ENCODE data around the gene KLF13. TPM values are rescaled to one million over a fixed set of nuclear protein-coding genes. Genes with fewer than 3 reads are reported as not detected.

The KLF13 gene
- 100 to 1,000 TPM; 277 to 328 (median 300) TPM for total RNA-seq
- 179 TPM for total RNA-seq (2013)

GRCh38 chr15:31326156-31326874 is at the start of gene KLF13:
TSS of gene KLF13 (plus strand) at chr15:31326835. CDS start at chr15:31327213, 378 bp downstream.
- peak; percentile 73 to 91 (median 75) for ATAC-seq
- Mint-ChIP-seq H3K36me3 (no peaks in the 10 kb centered on the region), H3K4me1 (peaks cover 51% of the 10 kb centered on the region in 2 donors), H3K4me3 (peak within 1 kb of the TSS; percentile 87), H3K27ac (peak within 1 kb of the TSS; percentile 88 to 93), H3K9me3 (no peaks in the 10 kb centered on the region), H3K27me3 (ENCODE audit: low read depth in 2 of 2) (no peaks in the 10 kb centered on the region)
- Histone ChIP-seq H3K4me3 (ENCODE audit: low read length) (peak within 1 kb of the TSS; percentile 60), H3K9me3 (ENCODE audit: control insufficient read depth, insufficient read depth, low read length) (no peaks in the 10 kb centered on the region), H3K27me3 (ENCODE audit: control insufficient read depth, insufficient read depth, low read length) (no peaks in the 10 kb centered on the region), H3K4me1 (ENCODE audit: control insufficient read depth, insufficient read depth, low read length) (peaks cover 39% of the 10 kb centered on the region), H3K27ac (ENCODE audit: low read length) (peak within 1 kb of the TSS; percentile 88), H3K36me3 (ENCODE audit: control insufficient read depth, insufficient read depth, low read length) (no peaks in the 10 kb centered on the region)
- intact Hi-C loops (cut with micrococcal nuclease) = loop anchor here (5.0 to 10.0 kb wide), 4 partner anchors 36 to 112 kb away; no protein-coding TSS in a partner anchor
- peak; percentile 99 to 100 for DNase-seq
- WGBS (ENCODE audit: insufficient coverage) = under 1% methylated on average over 99 of the region's 99 CpGs
- TF ChIP-seq CTCF (IDR thresholded peaks at IDR 0.05) = no peak

- WGBS (ENCODE audit: insufficient coverage) = 95% methylated on average over 3 of the region's 4 CpGs
- Mint-ChIP-seq H3K27me3 (ENCODE audit: low read depth in 2 of 2) (no peaks in the 10 kb centered on the region), H3K27ac (no peak overlapping the region), H3K36me3 (no peaks in the 10 kb centered on the region), H3K9me3 (no peaks in the 10 kb centered on the region), H3K4me1 (peaks cover 0 to 16% of the 10 kb centered on the region in 2 donors), H3K4me3 (no peak overlapping the region)
- ATAC-seq (no peak), DNase-seq (peak in 1 of 2 donors; percentile 4)
- H3K27me3 ChIP-seq (ENCODE audit: control insufficient read depth, insufficient read depth, low read length) = no peaks in the 10 kb centered on the region
- no peak overlapping the region for H3K4me3 ChIP-seq (ENCODE audit: low read length)
- no peak for TF ChIP-seq CTCF (IDR thresholded peaks at IDR 0.05)
- H3K9me3 ChIP-seq (ENCODE audit: control insufficient read depth, insufficient read depth, low read length) = no peaks in the 10 kb centered on the region
- H3K27ac ChIP-seq (ENCODE audit: low read length) = no peak overlapping the region
- no peaks in the 10 kb centered on the region for H3K36me3 ChIP-seq (ENCODE audit: control insufficient read depth, insufficient read depth, low read length)
- intact Hi-C loops (cut with micrococcal nuclease) = no loop called here
- H3K4me1 ChIP-seq (ENCODE audit: control insufficient read depth, insufficient read depth, low read length) = peaks cover 15% of the 10 kb centered on the region
Measured at GRCh38 chr15:31277335-31278060, 49.1 kb upstream of the KLF13 start.

- H3K27me3 Mint-ChIP-seq (ENCODE audit: low read depth in 2 of 2) = no peaks in the 10 kb centered on the region
- Histone ChIP-seq H3K9me3 (ENCODE audit: control insufficient read depth, insufficient read depth, low read length) (no peaks in the 10 kb centered on the region), H3K4me1 (ENCODE audit: control insufficient read depth, insufficient read depth, low read length) (peaks cover 9% of the 10 kb centered on the region), H3K4me3 (ENCODE audit: low read length) (no peak overlapping the region), H3K27ac (ENCODE audit: low read length) (no peak overlapping the region), H3K27me3 (ENCODE audit: control insufficient read depth, insufficient read depth, low read length) (no peaks in the 10 kb centered on the region), H3K36me3 (ENCODE audit: control insufficient read depth, insufficient read depth, low read length) (no peaks in the 10 kb centered on the region)
- H3K4me1 Mint-ChIP-seq = peaks cover 0 to 16% of the 10 kb centered on the region in 2 donors
- no peaks in the 10 kb centered on the region for H3K9me3 Mint-ChIP-seq
- H3K4me3 Mint-ChIP-seq = no peak overlapping the region
- 88% methylated on average over 4 of the region's 6 CpGs for WGBS (ENCODE audit: insufficient coverage)
- H3K36me3 Mint-ChIP-seq = no peaks in the 10 kb centered on the region
- no peak for TF ChIP-seq CTCF (IDR thresholded peaks at IDR 0.05)
- no peak overlapping the region for H3K27ac Mint-ChIP-seq
- DNase-seq (peak in 1 of 2 donors; percentile 7), ATAC-seq (no peak)
- intact Hi-C loops (cut with micrococcal nuclease) = no loop called here
Measured at GRCh38 chr15:31278061-31278445, 48.6 kb upstream of the KLF13 start.

Data from natural killer cell (primary cell).